Medulla oblongata (tissue), 1 donor: ENCODE results near the gene LDAF1.
"Not testable (repeated sequence)": the region's sequence is repeated elsewhere in the genome, so short reads cannot be mapped to it uniquely, and the experiment has no call there.

Experiments
- DNase-seq: peaks from one replicate; pipeline ENCODE4 v3.0.0-alpha.2; 2015; ENCODE audit errors: extremely low spot score

LDAF1 gene

DNA sequence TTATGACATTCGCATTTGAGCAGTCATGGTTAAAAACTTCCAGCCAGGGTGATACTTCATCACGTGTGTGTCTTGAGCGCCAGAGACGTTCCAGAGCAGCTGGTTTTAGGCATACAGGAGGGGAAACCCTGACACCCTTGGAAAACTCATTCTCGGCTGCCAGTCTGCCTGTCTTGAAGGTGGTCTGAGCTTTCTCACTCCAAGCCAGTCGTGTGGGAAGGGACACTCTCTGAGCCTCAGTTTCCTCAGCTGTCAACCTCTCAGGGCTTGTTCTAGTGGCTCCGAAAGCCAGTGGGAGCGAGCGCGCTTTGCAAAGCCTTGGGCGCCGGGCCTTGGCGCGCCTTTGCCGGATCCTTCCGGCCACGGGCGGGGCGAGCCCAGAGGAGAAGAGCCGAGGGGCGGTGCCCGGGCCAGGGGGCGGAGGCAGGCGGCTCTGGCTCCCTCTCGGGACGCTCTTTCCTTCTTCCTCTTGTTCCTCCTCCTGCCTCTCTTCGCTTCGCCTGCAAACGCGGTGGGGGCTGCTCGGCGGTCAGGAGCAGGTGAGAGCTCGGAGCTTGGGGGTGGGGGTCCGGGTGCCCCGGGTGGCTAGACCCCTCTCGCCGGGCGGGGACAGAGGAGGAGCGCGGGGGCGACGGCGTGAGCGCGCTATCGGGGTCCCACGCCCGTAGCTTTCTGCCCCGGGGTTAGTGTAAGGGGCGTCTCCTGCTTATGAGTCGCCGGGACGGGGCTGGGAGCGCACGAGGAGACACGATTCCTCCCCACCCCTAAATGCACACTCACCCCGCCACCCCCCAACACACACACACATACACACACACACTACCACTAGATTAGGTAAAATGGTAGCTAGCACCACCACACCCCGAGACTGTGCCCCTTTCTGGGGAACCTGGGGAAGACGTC, at the start of gene LDAF1:
Gene LDAF1 (plus strand): TSS at position 467 of the 903 bp plus-strand sequence. CDS start 2,509 bp downstream, outside the sequence.
- peak; percentile 61 for DNase-seq

DNA sequence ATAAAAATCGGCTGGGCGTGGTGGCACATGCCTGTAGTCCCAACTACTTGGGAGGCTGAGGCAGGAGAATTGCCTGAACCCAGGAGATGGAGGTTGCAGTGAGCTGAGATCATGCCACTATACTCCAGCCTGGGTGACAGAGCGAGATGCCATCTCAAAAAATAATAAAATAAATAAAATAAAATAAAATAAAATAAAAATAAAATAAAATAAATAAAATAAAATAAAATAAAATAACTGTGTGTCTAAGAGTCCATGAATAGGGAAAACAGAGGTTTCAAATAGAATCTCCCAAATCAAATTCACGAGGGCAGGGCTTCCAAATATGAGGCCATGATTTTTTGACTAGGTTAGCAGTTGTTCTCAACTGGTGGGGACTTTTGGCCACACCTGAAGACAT, 42.9 kb upstream of the LDAF1 start:
- DNase-seq, result not testable (repeated sequence)

DNA sequence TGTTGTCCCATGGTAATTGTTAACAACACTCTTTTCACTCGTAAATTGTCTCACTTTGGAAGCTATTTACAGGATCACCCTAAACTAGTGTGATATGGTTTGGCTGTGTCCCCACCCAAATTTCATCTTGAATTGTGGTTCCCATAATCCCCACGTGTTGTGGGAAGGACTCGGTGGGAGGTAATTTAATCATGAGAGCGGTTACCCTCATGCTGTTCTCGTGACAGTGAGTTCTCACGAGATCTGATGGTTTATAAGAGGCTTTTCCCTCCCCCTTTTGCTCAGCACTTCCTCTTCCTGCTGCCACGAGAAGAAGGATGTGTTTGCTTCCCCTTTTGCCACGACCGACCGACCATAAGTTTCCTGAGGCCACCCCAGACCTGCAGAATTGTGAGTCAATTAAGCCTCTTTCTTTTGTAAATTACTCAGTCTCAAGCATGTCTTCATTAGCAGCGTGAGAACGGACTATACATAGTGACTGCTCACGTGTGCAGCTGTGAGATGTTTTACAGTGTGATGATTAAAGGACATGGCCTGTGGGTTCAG, 42.3 kb upstream of the LDAF1 start:
- DNase-seq, result no peak

DNA sequence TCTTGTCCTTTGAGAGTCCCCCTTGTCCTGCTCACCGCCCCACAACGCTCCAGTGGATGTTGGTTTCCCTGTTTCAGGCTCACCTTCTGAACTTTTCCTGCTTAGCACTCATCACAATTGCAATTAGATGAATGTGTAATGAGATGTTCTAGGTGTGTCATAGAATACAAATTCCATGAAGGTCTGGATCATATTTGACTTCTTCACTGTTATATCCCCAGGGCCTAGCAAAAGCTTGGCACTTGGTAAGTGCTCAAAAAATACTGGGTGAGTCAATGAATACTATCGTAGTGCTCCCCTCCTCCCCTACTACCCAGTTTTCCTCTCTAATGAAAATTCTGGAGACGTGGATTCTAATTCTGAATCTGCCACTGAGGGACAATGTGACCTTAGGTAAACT, 40.9 kb upstream of the LDAF1 start:
- no peak for DNase-seq

DNA sequence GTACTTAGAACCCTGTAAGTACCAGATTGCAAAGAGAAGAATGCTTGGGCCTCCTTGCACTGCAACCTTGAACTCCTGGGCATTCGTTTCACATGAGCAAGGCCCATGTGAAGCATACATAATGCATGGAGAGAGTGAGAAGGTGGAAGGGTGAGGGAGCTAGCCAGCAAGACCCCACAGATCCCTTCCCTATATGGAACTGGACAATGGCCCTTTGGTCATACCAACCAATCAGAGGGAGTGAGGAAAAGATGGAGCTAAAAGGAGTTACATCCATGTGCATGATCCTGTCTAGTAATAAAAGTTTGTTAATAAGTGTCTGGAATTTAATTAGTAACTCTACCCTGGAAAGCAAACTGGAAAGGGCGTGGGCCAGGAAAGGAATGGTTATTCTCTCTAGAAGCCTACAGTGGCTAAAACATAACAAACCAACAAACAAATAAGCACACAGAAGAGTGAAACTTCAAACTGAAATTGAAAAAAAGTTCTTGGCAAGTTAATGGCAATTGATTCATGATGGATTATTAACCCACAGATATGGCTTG, 37.4 kb upstream of the LDAF1 start:
- DNase-seq, result no peak

DNA sequence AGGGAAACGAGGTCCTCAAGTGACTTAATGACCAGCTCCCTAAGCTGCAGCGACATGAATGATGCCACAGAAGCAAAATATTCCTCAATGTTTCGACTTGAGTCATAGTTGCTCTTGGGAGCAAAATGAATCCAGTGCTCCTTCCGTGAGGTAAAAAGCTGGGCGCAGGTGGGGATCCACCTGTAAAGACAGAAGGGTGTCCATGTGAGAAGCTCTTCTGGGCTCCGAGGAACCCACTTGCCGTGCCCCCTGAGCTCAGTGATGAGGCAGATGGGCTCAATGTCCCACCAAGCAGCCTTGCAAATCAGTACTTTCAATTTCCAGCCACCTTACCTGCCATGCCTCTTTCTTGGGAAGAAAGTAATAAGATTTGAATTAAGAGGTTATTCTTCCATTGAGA, 33.3 kb upstream of the LDAF1 start:
- no peak for DNase-seq

DNA sequence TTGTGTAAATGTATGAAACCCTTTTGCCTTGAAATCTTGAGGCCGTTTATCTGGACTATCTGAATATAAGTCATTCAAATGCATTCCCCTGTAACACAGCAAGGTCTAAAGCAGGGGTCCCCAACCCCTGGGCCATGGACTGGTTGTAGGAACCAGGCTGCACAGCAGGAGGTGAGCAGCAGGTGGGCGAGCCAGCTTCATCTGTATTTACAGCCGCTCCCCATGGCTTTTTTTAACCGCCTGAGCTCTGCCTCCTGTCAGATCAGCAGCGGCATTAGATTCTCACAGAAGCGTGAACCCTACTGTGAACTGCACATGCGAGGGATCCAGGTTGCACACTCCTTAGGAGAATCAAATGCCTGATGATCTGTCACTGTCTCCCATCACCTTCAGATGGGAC, 32.0 kb upstream of the LDAF1 start:
- no peak for DNase-seq

DNA sequence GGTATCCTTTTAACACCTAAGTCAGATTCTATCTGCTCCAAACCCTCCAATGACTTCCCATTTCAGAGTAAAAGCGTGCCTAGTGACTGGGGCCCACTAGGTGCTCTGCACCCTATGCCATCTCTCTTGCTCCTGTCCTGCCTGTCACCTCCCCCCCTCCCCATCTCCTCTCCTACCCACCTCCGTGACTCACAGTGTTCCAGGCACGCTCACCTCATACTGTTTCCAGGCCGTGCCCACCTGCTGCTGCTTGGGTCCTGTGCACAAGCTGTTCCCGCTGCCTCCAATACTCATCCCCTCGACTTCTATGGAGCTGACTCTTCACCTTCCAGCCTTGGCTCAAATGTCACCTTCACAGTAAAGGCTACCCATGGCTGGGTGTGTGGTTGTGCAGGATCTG, 29.5 kb upstream of the LDAF1 start:
- no peak for DNase-seq

DNA sequence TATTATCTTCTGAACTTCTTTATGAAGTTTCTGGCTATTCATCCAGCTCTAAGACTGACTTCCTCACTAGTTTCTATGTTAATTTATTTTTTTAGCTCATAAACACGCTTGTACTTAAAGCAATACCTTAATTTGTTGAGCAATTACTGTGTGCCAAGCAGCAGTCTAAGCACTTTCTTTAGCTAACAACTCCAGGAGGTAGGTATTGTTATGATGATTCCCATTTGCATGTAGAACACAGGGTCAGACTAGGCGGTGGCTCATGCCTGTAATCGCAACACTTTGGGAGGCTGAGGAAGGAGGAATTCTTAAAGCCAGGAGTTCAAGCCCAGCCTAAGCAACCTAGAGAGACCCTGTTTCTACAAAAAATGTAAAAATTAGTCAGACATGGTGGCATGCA, 27.7 kb upstream of the LDAF1 start:
- no peak for DNase-seq

DNA sequence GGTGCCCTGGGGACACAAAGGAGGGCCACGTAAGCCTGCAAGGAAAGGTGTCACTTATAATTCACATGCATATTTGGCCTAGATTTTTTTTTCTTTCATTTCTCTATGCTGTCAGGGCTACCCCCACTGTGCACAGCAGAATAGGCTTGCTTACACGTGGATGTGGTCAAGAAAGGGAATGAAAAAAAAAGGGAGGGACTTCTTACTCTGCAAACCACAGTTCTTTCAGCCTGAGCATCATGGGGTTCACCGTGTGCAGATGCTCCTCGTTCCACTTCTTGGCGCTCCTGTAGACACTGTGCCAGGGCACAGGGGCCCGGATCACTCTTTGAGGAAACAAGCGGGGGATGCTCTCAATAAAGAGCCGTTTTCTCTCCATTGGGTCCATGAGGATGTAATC, 24.4 kb upstream of the LDAF1 start:
- DNase-seq, result no peak

DNA sequence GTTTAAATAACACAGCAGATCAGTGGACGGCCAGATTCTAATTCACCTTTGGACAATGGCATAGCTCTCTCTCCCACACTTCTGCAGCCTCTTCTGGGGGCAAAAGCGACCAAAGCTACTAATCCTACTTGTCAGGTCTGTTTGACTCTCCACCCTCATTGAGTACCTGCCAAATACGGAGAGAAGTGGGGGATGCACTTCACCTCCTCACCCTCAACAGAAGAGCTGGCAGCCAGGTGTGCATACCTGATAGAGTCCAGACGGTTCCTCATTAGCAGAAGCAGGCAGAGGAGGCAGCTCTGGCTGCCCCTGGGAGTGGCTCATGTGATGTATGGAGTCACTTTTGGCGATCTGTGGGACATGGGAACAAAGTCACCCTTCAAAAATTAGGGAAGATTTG, 12.7 kb upstream of the LDAF1 start:
- DNase-seq, result no peak

DNA sequence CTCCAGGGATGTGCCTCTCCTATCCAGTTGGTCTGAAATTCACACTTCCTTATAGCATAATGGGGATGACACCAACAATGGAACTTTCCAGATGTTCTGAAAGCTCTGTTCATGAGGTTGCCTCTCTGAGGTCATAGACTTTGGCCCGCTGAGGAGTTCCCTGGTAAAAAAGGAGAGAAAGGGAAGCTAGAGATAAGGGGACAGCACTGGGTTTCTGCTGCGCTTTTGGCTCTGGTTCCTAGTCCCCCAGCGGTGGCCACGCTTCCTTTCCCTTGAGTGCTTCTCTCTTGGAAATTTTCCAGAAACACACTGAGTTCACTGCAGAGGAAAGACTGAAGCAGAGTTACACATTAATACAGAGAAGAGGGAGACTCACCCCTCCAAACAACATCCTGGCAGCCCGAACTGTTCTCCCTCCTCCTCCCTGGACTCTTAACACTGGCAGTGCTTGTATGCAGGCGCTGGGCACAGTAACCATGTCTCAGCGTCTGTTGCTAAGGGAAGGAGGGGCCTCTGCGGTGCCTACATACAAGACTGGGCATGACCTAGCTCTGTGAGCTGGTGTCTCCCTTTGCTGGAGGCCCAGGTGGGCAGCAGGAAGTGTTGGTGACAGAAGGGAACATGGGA, 8.0 kb upstream of the LDAF1 start, which contains the start of gene DNAH3:
Gene DNAH3 (minus strand): TSS at position 472 of the 627 bp plus-strand sequence. CDS start 527 bp downstream, outside the sequence.
- DNase-seq, result no peak

DNA sequence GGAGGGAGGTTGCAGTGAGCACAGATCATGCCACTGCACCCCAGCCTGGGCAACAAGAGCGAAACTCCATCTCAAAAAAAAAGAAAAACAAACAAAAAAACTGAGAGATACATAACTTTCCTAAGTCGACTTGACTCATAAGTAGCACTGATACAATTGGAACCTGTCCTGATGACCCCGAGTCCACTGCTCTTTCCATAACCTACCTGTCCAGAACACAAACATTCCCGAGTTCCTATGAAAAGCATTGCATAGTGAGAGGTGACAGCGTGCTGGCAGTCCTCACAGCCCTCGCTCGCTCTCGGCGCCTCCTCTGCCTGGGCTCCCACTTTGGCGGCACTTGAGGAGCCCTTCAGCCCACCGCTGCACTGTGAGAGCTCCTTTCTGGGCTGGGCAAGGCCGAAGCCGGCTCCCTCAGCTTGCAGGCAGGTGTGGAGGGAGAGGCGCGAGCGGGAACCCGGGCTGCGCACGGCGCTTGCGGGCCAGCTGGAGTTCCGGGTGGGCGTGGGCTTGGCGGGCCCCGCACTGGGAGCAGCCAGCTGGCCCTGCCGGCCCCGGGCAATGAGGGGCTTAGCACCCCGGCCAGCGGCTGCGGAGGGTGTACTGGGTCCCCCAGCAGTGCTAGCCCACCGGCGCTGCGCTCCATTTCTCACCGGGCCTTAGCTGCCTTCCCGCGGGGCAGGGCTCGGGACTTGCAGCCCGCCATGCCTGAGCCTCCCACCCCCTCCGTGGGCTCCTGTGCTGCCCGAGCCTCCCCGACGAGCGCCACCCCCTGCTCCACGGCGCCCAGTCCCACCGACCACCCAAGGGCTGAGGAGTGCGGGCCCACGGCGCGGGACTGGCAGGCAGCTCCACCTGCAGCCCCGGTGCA, 6.1 kb upstream of the LDAF1 start:
- DNase-seq, result not testable (repeated sequence)

DNA sequence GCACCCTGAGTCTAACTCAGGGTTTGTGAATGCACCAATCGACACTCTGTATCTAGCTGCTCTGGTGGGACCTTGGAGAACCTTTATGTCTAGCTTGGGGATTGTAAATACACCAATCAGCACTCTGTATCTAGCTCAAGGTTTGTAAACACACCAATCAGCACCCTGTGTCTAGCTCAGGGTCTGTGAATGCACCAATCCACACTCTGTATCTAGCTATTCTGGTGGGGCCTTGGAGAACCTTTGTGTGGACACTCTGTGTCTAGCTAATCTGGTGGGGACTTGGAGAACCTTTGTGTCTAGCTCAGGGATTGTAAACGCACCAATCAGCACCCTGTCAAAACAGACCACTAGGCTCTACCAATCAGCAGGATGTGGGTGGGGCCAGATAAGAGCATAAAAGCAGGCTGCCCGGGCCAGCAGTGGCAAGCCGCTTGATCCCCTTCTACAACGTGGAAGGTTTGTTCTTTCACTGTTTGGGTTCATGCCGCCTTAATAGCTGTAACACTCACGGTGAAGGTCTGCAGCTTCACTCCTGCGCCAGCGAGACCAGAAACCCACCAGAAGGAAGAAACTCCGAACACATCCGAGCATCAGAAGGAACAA, 5.2 kb upstream of the LDAF1 start:
- not testable (repeated sequence) for DNase-seq

DNA sequence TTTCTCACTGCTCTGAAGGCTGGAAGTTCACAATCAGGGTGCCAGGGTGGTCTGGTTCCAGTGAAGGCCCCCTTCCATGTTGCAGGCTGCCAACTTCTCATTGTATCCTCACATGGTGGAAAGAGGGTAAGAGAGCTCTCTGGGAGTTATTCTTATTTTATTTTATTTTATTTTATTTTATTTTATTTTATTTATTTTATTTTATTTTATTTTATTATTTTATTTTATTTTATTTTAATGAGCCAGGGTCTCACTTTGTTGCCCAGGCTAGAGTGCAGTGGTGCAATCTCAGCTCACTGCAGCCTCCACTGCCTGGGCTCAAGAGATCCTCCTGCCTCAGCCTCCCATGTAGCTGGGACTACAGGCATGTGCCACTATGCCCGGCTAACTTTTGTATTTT, 2.5 kb upstream of the LDAF1 start:
- not testable (repeated sequence) for DNase-seq

DNA sequence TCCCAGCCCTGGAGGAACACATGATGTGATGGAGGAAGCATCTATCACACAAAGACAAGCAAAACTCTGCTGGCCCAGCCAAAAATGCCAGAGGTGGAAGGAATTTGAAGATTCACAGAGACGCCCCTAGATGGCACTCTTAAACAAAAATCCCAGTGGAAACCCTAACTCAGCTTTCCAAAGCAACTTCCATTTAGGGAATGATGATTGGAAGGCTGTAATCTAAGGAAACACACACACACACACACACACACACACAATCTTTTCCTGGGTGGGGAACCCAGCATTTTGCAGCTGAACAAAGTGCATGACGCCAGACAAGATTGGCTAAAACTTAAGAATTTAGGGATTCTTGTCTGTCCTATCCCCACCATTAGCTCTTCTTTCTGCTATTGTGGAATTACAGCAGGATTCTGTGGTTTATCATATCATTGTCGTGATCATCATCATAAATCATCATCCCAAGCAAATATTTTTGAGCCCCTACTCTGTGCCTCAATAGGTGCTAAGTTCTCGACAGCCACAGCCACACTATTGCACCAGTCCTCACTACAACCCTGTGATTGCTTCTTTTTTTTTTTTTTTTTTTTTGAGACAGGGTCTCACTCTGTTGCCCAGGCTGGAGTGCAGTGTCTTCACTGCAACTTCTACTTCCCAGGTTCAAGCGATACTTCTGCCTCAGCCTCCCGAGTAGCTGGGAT, 1.6 kb upstream of the LDAF1 start:
- peak; percentile 76 for DNase-seq

DNA sequence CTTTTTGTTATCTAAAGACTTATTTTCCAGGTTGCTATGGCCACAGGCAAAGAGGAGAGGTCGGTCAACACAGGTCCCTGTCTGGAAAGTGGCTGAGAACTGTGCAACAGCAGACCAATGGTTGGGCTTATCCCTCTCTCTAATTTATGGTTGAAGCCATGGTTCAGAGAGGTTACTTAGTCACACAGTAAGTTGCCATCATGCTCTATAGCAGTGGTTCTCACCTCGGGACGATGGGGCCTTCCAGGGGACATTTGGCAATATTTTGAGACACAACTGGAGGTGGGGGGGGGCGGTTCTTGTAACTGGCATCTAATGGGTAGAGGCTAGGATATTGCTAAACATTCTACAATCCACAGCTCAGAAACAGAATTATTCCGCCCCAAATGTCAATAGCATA, 842 bp upstream of the LDAF1 start:
- DNase-seq, result no peak

DNA sequence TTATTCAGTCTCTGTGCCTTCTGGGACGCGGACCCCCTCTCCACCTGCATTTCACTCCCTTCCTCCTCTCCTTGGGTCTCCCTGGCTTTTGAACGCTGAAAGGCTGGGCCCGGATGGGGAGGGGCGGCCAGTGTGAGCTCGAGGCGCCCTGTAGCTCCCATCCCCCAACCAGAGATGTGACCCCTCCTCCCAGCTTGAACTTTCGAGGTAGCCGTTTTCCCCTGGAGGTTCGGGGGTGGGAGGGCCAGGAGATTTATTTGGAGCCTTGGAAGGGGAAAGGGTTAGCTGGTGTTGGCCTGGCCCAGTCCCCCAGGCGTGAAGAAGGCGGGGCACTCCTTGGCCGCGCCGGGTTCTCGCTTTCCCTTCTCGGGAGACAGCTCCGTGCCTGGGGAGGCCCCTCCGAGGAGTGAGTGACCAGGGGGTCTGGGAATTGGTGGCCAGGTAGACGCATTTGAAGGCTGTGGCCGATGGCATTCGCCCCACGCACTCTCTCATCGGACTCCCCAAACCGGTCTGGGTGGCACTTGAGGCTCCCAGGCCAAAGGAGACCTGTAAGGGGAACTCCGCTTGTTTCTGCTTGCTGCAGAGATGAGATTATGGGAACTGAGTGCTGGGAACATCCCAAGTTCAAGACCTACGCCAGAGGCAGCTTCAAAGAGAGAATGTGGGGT, 942 bp downstream of the LDAF1 start:
- DNase-seq, result no peak

DNA sequence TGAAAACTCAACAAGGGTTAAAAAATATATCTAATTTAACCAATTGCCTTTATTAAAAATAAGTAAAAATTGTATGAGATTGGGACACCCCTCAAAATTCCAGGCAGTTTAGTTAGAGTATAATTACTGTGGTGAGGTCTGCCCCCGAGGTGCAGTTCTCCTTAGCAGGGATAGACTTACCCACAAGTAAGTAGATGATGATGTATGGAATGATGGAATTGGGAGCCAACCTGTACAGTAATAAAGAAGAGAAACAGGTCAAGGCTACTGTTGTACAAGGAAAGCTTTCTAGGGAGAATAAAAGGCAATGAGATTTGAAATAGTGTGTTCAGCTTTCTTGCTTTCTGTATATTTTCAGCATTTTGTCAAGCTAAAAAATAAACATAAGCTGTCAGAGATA, 1.8 kb downstream of the LDAF1 start:
- no peak for DNase-seq

DNA sequence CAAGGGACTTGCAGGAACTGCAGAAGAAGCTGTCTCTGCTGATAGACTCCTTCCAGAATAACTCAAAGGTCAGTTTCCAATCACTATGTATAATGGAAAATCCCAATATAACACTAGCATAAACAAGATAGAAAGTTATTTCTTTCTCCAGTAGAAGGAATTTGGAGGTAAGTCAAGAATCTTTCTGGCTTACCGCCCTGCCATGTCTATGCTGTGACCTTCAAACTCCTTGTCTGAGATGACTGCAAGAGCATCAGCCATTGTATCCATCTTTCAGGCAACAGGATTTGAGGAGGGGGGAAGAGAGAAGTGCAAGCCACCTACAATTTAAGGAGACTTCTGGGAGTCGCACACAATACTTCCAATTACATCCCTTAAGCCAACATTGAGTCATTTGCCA, 2.7 kb downstream of the LDAF1 start:
- DNase-seq, result no peak
